Measurements from ENCODE around the gene GPR37L1.
"Not testable (repeated sequence)": the region's sequence is repeated elsewhere in the genome, so short reads cannot be mapped to it uniquely, and the experiment has no call there.

The GPR37L1 gene

GRCh38 chr1:202110977-202111376, 11.7 kb upstream of the GPR37L1 start:
- TF ChIP-seq CTCF (conservative IDR thresholded peaks at IDR 0.05; ENCODE audit: low read length): no peak
- DNase-seq (ENCODE audit: low read depth): no peak
- H3K4me3 ChIP-seq (ENCODE audit: low read length): no peak overlapping the region

GRCh38 chr1:202111589-202111988, 11.1 kb upstream of the GPR37L1 start:
- not testable (repeated sequence) for DNase-seq (ENCODE audit: low read depth); H3K4me3 ChIP-seq (ENCODE audit: low read length)

- TF ChIP-seq CTCF (conservative IDR thresholded peaks at IDR 0.05; ENCODE audit: low read length): no peak
- no peak for DNase-seq (ENCODE audit: low read depth)
- H3K4me3 ChIP-seq (ENCODE audit: low read length): no peak overlapping the region
These were observed 9.6 kb upstream of the GPR37L1 start for GRCh38 chr1:202112859-202113689.

- no peak overlapping the region for H3K4me3 ChIP-seq (ENCODE audit: low read length)
- no peak for TF ChIP-seq CTCF (conservative IDR thresholded peaks at IDR 0.05; ENCODE audit: low read length)
- DNase-seq (ENCODE audit: low read depth): no peak
These were observed 8.9 kb upstream of the GPR37L1 start for GRCh38 chr1:202113690-202114300.

- no peak for DNase-seq (ENCODE audit: low read depth)
- H3K4me3 ChIP-seq (ENCODE audit: low read length): no peak overlapping the region
- TF ChIP-seq CTCF (conservative IDR thresholded peaks at IDR 0.05; ENCODE audit: low read length): no peak
These were observed 6.4 kb upstream of the GPR37L1 start for GRCh38 chr1:202116287-202116686.

GRCh38 chr1:202117898-202118371, 4.8 kb upstream of the GPR37L1 start:
- no peak for TF ChIP-seq CTCF (conservative IDR thresholded peaks at IDR 0.05; ENCODE audit: low read length)
- no peak overlapping the region for H3K4me3 ChIP-seq (ENCODE audit: low read length)
- DNase-seq (ENCODE audit: low read depth): no peak

- DNase-seq (ENCODE audit: low read depth): no peak
- no peak overlapping the region for H3K4me3 ChIP-seq (ENCODE audit: low read length)
- no peak for TF ChIP-seq CTCF (conservative IDR thresholded peaks at IDR 0.05; ENCODE audit: low read length)
These were observed 1.7 kb upstream of the GPR37L1 start for GRCh38 chr1:202121006-202121405.

Data from AG10803 (cell line).